Fibroblast of mammary gland (primary cell): ENCODE results near the gene ANKRD11.
"Not testable (repeated sequence)": the region's sequence is repeated elsewhere in the genome, so short reads cannot be mapped to it uniquely, and the experiment has no call there.

ENCODE experiments used
- DNase-seq: peaks from one replicate; pipeline ENCODE4 v3.0.0-alpha.2; 2010; ENCODE audit warnings: low read depth
- H3K4me3 ChIP-seq: 2 replicates; pipeline ENCODE4 v1.5.1; 2011; ENCODE audit warnings: low read depth, mild to moderate bottlenecking, low read length, moderate library complexity; ENCODE audit not compliant: control insufficient read depth
- TF ChIP-seq, protein P1 (sequence below): conservative IDR thresholded peaks from 2 replicates; pipeline ENCODE4 v1.5.1; 2011; ENCODE audit warnings: low read depth, low read length, inconsistent platforms; ENCODE audit not compliant: control insufficient read depth, insufficient read depth

Gene ANKRD11

DNA sequence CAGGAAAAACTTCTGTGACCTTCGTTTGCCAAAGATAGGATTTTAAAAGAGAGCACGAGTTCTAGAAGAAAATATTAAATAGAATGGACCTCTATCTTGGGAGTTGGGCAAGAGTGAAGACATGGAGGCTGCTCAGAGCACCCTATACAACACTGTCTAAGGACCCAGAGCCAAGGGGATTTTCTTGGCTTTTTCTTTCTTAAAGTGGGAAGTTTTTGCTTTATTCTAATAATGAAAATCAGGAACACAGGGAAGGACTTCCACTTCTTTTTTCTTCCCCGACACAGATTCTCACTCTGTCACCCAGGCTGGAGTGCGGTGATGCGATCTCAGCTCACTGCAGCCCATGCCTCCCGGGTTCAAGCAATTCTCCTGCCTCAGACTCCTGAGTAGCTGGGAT lies 178.7 kb downstream of the ANKRD11 start:
- TF ChIP-seq, protein P1, sequence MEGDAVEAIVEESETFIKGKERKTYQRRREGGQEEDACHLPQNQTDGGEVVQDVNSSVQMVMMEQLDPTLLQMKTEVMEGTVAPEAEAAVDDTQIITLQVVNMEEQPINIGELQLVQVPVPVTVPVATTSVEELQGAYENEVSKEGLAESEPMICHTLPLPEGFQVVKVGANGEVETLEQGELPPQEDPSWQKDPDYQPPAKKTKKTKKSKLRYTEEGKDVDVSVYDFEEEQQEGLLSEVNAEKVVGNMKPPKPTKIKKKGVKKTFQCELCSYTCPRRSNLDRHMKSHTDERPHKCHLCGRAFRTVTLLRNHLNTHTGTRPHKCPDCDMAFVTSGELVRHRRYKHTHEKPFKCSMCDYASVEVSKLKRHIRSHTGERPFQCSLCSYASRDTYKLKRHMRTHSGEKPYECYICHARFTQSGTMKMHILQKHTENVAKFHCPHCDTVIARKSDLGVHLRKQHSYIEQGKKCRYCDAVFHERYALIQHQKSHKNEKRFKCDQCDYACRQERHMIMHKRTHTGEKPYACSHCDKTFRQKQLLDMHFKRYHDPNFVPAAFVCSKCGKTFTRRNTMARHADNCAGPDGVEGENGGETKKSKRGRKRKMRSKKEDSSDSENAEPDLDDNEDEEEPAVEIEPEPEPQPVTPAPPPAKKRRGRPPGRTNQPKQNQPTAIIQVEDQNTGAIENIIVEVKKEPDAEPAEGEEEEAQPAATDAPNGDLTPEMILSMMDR, result no peak
- no peak overlapping the region for H3K4me3 ChIP-seq
- DNase-seq, result no peak

DNA sequence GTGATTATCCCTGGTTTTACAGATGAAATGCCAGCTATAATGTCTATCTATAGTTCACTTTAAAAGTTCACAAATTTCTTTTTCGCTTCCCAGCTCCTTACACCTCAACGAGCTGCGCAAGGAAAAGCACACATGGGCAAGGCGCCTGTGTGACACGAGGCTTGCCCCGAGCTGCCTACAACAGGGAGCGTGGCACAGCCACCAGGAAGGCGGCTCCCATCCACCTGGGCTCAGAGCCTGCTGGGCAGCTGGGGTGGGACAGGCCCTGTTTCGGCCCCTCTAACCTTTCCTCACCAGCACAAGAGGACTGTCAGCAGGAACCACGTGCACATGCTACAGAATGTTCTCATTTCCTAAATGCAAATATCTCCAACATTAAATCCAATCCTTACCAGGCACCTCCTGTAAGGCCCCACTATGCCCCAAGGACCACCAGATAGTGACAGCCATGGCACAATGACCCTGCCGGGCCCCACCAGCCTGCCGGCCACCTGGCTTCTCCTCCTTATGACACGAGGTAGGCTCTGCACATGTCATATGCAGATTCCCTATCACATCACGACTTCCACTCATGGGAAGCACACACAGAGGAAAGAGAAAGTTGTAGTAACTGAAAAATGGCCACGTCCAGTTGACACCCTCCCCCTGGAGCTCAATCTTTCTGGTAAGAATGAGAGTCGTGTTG lies 180.8 kb downstream of the ANKRD11 start:
- DNase-seq, result no peak
- H3K4me3 ChIP-seq, result no peak overlapping the region
- TF ChIP-seq, protein P1, result no peak

DNA sequence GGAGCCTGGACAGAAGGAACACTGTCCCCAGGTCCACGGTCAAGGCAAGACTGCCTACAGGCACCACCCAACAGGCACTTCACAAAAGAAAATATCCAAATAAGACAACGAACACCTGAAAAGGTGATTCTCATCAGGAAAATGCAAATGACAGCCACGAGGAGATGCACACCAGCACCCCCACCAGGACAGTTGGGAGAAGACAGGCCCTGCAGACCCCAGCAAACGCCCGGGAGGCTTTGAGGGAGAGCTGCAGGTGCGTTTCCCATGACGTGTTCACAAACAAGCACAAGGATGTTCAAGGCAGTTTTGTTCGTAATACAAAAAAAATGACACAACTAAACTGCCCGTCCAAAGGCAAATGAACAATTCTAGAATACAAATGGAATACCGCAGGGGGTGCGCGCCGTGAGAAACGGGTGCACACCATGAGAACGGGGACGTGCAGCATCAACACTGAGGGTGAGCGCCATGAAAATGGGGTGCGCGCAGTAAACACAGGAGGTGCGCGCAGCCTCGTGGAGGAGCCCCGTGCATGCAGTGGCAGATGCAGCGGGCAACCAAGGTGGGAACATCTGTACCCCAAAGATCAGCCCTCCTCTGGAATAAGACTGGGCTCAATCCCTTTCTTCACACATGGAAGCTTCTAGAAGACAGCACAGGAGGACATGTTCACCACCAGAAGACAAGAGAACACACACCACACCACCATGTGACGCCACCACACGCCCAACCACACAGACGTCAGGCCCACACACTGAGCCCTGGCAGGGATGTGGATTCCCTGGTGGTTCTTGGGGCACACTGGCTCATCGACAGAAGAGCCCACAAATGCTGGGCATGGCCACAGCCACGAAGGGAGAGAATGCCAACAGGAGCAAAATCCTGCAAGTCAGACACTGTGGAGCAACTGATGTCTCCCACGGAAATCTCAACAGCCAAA lies 181.7 kb downstream of the ANKRD11 start:
- no peak for DNase-seq
- TF ChIP-seq, protein P1, result peak; percentile 47
- no peak overlapping the region for H3K4me3 ChIP-seq

DNA sequence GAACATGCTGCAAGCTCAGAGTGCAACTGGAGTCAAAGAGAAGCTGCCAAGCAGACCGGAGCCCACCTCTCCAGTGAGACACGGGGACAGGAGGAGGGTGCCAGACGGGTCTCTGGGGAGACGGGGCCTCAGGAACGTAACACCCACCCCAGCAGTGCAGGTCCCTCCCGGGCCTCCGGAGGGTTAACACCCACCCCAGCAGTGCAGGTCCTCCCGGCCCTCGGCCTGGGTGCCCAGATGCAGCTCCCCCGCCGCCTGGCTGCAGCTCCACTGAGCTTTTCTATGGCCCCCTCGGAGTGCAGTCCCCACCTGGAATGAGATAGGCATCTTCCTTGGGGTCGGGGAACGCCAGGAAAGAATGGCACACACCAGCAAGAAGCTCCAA lies 182.9 kb downstream of the ANKRD11 start:
- TF ChIP-seq, protein P1, result no peak
- H3K4me3 ChIP-seq, result no peak overlapping the region
- DNase-seq, result no peak

DNA sequence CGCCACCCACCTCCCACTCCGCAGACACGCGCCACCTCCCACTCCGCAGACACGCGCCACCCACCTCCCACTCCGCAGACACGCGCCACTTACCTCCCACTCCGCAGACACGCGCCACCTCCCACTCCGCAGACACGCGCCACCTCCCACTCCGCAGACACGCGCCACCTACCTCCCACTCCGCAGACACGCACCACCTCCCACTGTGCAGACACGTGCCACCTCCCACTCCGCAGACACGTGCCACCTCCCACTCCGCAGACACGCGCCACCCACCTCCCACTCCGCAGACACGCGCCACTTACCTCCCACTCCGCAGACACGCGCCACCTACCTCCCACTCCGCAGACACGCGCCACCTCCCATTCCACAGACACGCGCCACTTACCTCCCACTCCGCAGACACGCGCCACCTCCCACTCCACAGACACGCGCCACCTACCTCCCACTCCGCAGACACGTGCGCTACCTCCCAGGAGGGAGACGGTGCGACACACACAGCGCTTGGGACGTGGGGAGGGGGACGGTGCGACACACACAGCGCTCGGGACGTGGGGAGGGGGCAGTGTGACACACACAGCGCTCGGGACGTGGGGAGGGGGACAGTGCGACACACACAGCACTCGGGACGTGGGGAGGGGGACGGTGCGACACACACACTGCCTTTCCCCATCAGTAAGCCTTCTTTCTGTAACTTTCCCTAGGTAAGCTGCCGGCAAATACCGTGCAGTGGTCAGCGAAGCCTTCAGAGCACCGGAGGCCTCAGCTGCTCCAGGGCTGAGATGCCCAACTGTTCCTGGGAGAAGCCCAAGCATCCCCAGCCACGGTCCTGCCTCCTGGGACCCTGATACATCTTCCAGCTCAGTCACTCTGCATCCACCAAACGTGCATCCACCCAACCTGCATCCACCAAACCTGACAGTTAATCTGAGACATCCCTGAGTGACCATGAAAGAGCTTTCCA lies 183.6 kb downstream of the ANKRD11 start:
- not testable (repeated sequence) for DNase-seq, H3K4me3 ChIP-seq

DNA sequence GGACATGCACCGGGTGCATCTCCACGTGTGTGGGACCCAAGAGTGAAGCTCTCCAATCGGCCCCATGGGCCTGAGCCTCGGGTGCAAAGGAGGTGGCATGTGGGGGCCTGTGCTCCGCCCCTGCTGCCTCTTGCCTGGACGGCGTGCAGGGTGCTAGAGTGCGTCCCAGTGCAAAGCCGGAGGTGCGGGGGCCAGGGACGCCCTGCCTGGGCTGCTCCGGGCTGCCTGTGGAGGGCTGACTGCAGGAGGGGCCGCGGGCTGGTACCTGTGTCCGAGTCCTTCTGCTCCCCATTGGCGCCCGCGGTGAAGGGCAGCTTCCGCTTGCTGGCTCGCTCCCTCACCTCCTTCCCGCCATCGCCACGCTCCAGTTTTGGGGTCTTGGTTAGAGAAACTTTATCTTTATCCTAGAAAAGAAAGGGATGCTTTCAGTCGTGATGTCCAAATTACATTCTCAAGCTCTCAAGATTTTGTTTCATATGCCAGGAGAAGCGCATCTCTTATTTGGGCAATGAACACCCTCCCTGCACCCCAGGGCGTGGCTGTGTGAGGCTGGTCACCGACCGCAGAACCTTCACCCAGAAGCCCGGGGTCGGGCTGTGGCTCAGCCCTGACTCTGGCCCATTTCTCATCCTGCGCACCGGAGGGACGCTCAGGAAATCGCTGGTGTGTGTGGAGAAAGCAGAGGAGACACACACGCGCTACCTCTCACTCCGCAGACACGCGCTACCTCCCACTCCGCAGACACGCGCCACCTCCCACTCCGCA lies 185.2 kb downstream of the ANKRD11 start:
- no peak for DNase-seq
- TF ChIP-seq, protein P1, result no peak

More for the DNA sequence above, 185.2 kb downstream of the ANKRD11 start:
- no peak overlapping the region for H3K4me3 ChIP-seq
